SH-SY5Y (cell line): Measurements from ENCODE around the gene NFAT5.

Experiments used
- GATA2 ChIP-seq: IDR thresholded peaks from 2 replicates; pipeline ENCODE4 v1.6.1; 2011; ENCODE audit warnings: mild to moderate bottlenecking, low read depth, low read length
- GATA3 ChIP-seq: IDR thresholded peaks from 2 replicates; pipeline ENCODE4 v1.6.1; 2011; ENCODE audit warnings: low read depth, mild to moderate bottlenecking, low read length, moderate library complexity

GRCh38 chr16:69724981-69725479 lies 159.3 kb downstream of the NFAT5 start:
- TF ChIP-seq GATA3 = no peak
- no peak for TF ChIP-seq GATA2
